Natural killer cell (primary cell): ENCODE measurements around the gene ARHGEF39. TPM values are rescaled to one million over a fixed set of nuclear protein-coding genes. Genes with fewer than 3 reads are reported as not detected.

ENCODE experiments used
- ATAC-seq, 3 donors: fragments of 150-1000 bp in 2 of 3; fragments of 200-7000 bp in 1 of 3; cut with Tn5 transposase; 1 replicate in 1 of 3; 2 replicates in 2 of 3; pipeline ENCODE4 v1.10.0; 2021; ENCODE audit warnings: mild to moderate bottlenecking in 2 of 3, moderate library complexity in 2 of 3
- DNase-seq, 2 donors: peaks; one replicate each; pipeline versions ENCODE4 v3.0.0 to v3.0.0-alpha.2; 2013 to 2021; ENCODE audit warnings: mixed read lengths in 1 of 2
- H3K27ac ChIP-seq: one replicate; pipeline ENCODE4 v1.5.1; 2013; ENCODE audit warnings: mild to moderate bottlenecking, low read length
- H3K27me3 ChIP-seq: one replicate; pipeline ENCODE4 v1.6.1; 2013; ENCODE audit warnings: low read length; ENCODE audit not compliant: control insufficient read depth, insufficient read depth
- H3K36me3 ChIP-seq: one replicate; pipeline ENCODE4 v1.6.1; 2013; ENCODE audit warnings: low read length; ENCODE audit not compliant: control insufficient read depth, insufficient read depth
- H3K4me1 ChIP-seq: one replicate; pipeline ENCODE4 v1.6.1; 2013; ENCODE audit warnings: low read length; ENCODE audit not compliant: control insufficient read depth, insufficient read depth
- H3K4me3 ChIP-seq: one replicate; pipeline ENCODE4 v1.5.1; 2013; ENCODE audit warnings: low read length
- H3K9me3 ChIP-seq: one replicate; pipeline ENCODE4 v1.6.1; 2013; ENCODE audit warnings: low read length; ENCODE audit not compliant: control insufficient read depth, insufficient read depth
- H3K27ac Mint-ChIP-seq, 2 donors: one replicate each; pipeline ENCODE4 v1.8.0; 2022; ENCODE audit warnings: mild to moderate bottlenecking in 2 of 2, mixed read lengths in 2 of 2, moderate library complexity in 1 of 2
- H3K27me3 Mint-ChIP-seq, 2 donors: one replicate each; pipeline ENCODE4 v1.8.0; 2022; ENCODE audit warnings: low read depth in 2 of 2, mixed read lengths in 2 of 2
- H3K36me3 Mint-ChIP-seq: one replicate; pipeline ENCODE4 v1.8.0; 2022; ENCODE audit warnings: mixed read lengths
- H3K4me1 Mint-ChIP-seq, 2 donors: one replicate each; pipeline ENCODE4 v1.8.0; 2022; ENCODE audit warnings: mixed read lengths in 2 of 2
- H3K4me3 Mint-ChIP-seq: one replicate; pipeline ENCODE4 v1.8.0; 2022; ENCODE audit warnings: mild to moderate bottlenecking, moderate library complexity, mixed read lengths
- H3K9me3 Mint-ChIP-seq, 2 donors: one replicate each; pipeline ENCODE4 v1.8.0; 2022; ENCODE audit warnings: mixed read lengths in 2 of 2
- CTCF ChIP-seq: fragments of 200-600 bp; IDR thresholded peaks from one replicate; pipeline ENCODE4 v1.8.0; 2022; ENCODE audit warnings: antibody characterized with exemption
- WGBS: methylation state at CpG from one replicate; pipeline ENCODE4 v1.1.7; 2013; ENCODE audit warnings: missing lambda C conversion rate; ENCODE audit not compliant: insufficient coverage; 5-methylcytosine and 5-hydroxymethylcytosine counted together
- intact Hi-C: fragments of 100-400 bp; cut with micrococcal nuclease; formaldehyde crosslinking; loops from one replicate; pipeline ENCODE4 v1.14.2; 2022
- total RNA-seq, 4 donors: library from RNA; stranded (reverse); fragments of 120-200 nt in 1 of 4; gene quantifications; one replicate each; pipeline versions ENCODE4 v1.2.3 to v1.2.4, GENCODE V29; 2013 to 2022

ARHGEF39 gene
- total RNA-seq, 3 donors from 2014 or later (not counting 1 experiment from before 2014, with no cell fraction given): 1.3 to 3.2 (median 1.5) TPM

GRCh38 chr9:35712762-35713400 lies 47.9 kb upstream of the ARHGEF39 start:
- no peak overlapping the region for H3K4me3 ChIP-seq
- H3K4me1 Mint-ChIP-seq: peaks cover 0 to 11% of the 10 kb centered on the region in 2 donors
- peak overlapping the region; percentile 31 to 75 for H3K27ac Mint-ChIP-seq
- 96% methylated on average over 11 of the region's 11 CpGs for WGBS
- H3K27me3 Mint-ChIP-seq: no peaks in the 10 kb centered on the region
- no peak overlapping the region for H3K27ac ChIP-seq
- H3K9me3 ChIP-seq: no peaks in the 10 kb centered on the region
- no peak overlapping the region for H3K4me3 Mint-ChIP-seq
- ATAC-seq (no peak), DNase-seq (no peak)
- no peaks in the 10 kb centered on the region for H3K4me1 ChIP-seq
- peaks cover 26% of the 10 kb centered on the region for H3K36me3 Mint-ChIP-seq
- intact Hi-C loops: no loop called here
- no peaks in the 10 kb centered on the region for H3K9me3 Mint-ChIP-seq
- H3K27me3 ChIP-seq: no peaks in the 10 kb centered on the region
- TF ChIP-seq CTCF: no peak
- H3K36me3 ChIP-seq: peaks cover 91% of the 10 kb centered on the region

- no peak for TF ChIP-seq CTCF
- intact Hi-C loops: no loop called here
- Mint-ChIP-seq H3K4me1 (peaks cover 10 to 22% of the 10 kb centered on the region in 2 donors), H3K4me3 (no peak overlapping the region), H3K9me3 (no peaks in the 10 kb centered on the region), H3K27me3 (no peaks in the 10 kb centered on the region), H3K36me3 (peaks cover 32% of the 10 kb centered on the region), H3K27ac (no peak overlapping the region)
- 95% methylated on average over 21 of the region's 21 CpGs for WGBS
- Histone ChIP-seq H3K36me3 (peaks cover 91% of the 10 kb centered on the region), H3K27me3 (no peaks in the 10 kb centered on the region), H3K9me3 (no peaks in the 10 kb centered on the region), H3K4me3 (no peak overlapping the region), H3K4me1 (no peaks in the 10 kb centered on the region), H3K27ac (no peak overlapping the region)
- ATAC-seq (no peak), DNase-seq (no peak)
These were observed 46.8 kb upstream of the ARHGEF39 start for GRCh38 chr9:35711501-35712428.

- Histone ChIP-seq H3K27ac (no peak overlapping the region), H3K9me3 (no peaks in the 10 kb centered on the region), H3K4me3 (no peak overlapping the region), H3K27me3 (no peaks in the 10 kb centered on the region), H3K36me3 (peaks cover 91% of the 10 kb centered on the region), H3K4me1 (no peaks in the 10 kb centered on the region)
- H3K36me3 Mint-ChIP-seq: peaks cover 27% of the 10 kb centered on the region
- peaks cover 13 to 21% of the 10 kb centered on the region in 2 donors for H3K4me1 Mint-ChIP-seq
- intact Hi-C loops: no loop called here
- WGBS: 95% methylated on average over 5 of the region's 7 CpGs
- H3K27ac Mint-ChIP-seq: peak overlapping the region; percentile 23 to 51
- TF ChIP-seq CTCF: no peak
- no peak for DNase-seq
- no peak for ATAC-seq
- H3K27me3 Mint-ChIP-seq: no peaks in the 10 kb centered on the region
- H3K9me3 Mint-ChIP-seq: no peaks in the 10 kb centered on the region
- no peak overlapping the region for H3K4me3 Mint-ChIP-seq
These were observed 46.0 kb upstream of the ARHGEF39 start for GRCh38 chr9:35710818-35711500.
